Measurements from ENCODE around the gene CCDC9B.

- TF ChIP-seq SUZ12 (IDR thresholded peaks at IDR 0.05) (no peak), TARDBP (IDR thresholded peaks at IDR 0.05) (no peak), NFRKB (IDR thresholded peaks at IDR 0.05) (no peak), SP1 (IDR thresholded peaks at IDR 0.05) (no peak), HDGF (IDR thresholded peaks at IDR 0.05; ENCODE audit: borderline replicate concordance) (no peak), CTBP1 (IDR thresholded peaks at IDR 0.05; ENCODE audit: borderline replicate concordance) (no peak), LEF1 (IDR thresholded peaks at IDR 0.05; ENCODE audit: borderline replicate concordance) (no peak), ARNT (IDR thresholded peaks at IDR 0.05) (no peak), FOXM1 (IDR thresholded peaks at IDR 0.05; ENCODE audit: borderline replicate concordance) (no peak), ELF4 (IDR thresholded peaks at IDR 0.05) (no peak), BHLHE40 (IDR thresholded peaks at IDR 0.05; ENCODE audit: borderline replicate concordance) (no peak), FOXA1 (IDR thresholded peaks at IDR 0.05) (no peak), FOXK2 (IDR thresholded peaks at IDR 0.05) (no peak)
- TF ChIP-seq, protein P1, sequence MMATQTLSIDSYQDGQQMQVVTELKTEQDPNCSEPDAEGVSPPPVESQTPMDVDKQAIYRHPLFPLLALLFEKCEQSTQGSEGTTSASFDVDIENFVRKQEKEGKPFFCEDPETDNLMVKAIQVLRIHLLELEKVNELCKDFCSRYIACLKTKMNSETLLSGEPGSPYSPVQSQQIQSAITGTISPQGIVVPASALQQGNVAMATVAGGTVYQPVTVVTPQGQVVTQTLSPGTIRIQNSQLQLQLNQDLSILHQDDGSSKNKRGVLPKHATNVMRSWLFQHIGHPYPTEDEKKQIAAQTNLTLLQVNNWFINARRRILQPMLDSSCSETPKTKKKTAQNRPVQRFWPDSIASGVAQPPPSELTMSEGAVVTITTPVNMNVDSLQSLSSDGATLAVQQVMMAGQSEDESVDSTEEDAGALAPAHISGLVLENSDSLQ (IDR thresholded peaks at IDR 0.05): no peak
These were observed 15.3 kb upstream of the CCDC9B start for GRCh38 chr15:40355976-40356585.

All from HEK293T (cell line).